ENCODE measurements around the gene FERMT2.
"Not testable (repeated sequence)": the region's sequence is repeated elsewhere in the genome, so short reads cannot be mapped to it uniquely, and the experiment has no call there.

FERMT2 gene

GRCh38 chr14:52922059-52922458 lies 28.8 kb downstream of the FERMT2 start:
- no peak for TF ChIP-seq EZH2phosphoT487 (IDR thresholded peaks at IDR 0.05; ENCODE audit: borderline replicate concordance, low read length)
- no peak for TF ChIP-seq CTCF (IDR thresholded peaks at IDR 0.05; ENCODE audit: low read depth, low read length, poor library complexity, severe bottlenecking)
- Histone ChIP-seq H3K27ac (ENCODE audit: low read depth, low read length) (no peak overlapping the region), H3F3A (ENCODE audit: control insufficient read depth, insufficient read depth) (no peaks in the 10 kb centered on the region), H3K79me2 (ENCODE audit: control insufficient read depth, low read length) (no peaks in the 10 kb centered on the region), H3K4me3 (ENCODE audit: low read length) (no peak overlapping the region), H3K36me3 (ENCODE audit: control insufficient read depth, low read length) (no peaks in the 10 kb centered on the region), H3K9me2 (replicated peaks; ENCODE audit: control insufficient read depth, low read length) (no peaks in the 10 kb centered on the region), H3K4me2 (ENCODE audit: low read length) (no peak overlapping the region), H4K20me1 (ENCODE audit: control insufficient read depth, insufficient read depth, low read depth, low read length) (no peaks in the 10 kb centered on the region), H3K4me1 (ENCODE audit: control insufficient read depth, low read length) (peaks cover 12% of the 10 kb centered on the region), H3K27me3 (ENCODE audit: control insufficient read depth, low read length) (no peaks in the 10 kb centered on the region), H3K9me3 (ENCODE audit: control insufficient read depth, insufficient read depth, low read length) (no peaks in the 10 kb centered on the region)

- H3K9me3 ChIP-seq (ENCODE audit: control insufficient read depth, insufficient read depth, low read length); H3K36me3 ChIP-seq (ENCODE audit: control insufficient read depth, low read length); H3K79me2 ChIP-seq (ENCODE audit: control insufficient read depth, low read length); H3F3A ChIP-seq (ENCODE audit: control insufficient read depth, insufficient read depth); H3K27ac ChIP-seq (ENCODE audit: low read depth, low read length); H3K9me2 ChIP-seq (replicated peaks; ENCODE audit: control insufficient read depth, low read length); H4K20me1 ChIP-seq (ENCODE audit: control insufficient read depth, insufficient read depth, low read depth, low read length); H3K4me2 ChIP-seq (ENCODE audit: low read length); H3K27me3 ChIP-seq (ENCODE audit: control insufficient read depth, low read length); H3K4me3 ChIP-seq (ENCODE audit: low read length): not testable (repeated sequence)
- peaks cover 12% of the 10 kb centered on the region for H3K4me1 ChIP-seq (ENCODE audit: control insufficient read depth, low read length)
Measured at GRCh38 chr14:52920411-52920810, 30.4 kb downstream of the FERMT2 start.

GRCh38 chr14:52919971-52920370 lies 30.9 kb downstream of the FERMT2 start:
- Histone ChIP-seq H3K79me2 (ENCODE audit: control insufficient read depth, low read length) (no peaks in the 10 kb centered on the region), H3K9me2 (replicated peaks; ENCODE audit: control insufficient read depth, low read length) (no peaks in the 10 kb centered on the region), H3K4me3 (ENCODE audit: low read length) (no peak overlapping the region), H4K20me1 (ENCODE audit: control insufficient read depth, insufficient read depth, low read depth, low read length) (no peaks in the 10 kb centered on the region), H3F3A (ENCODE audit: control insufficient read depth, insufficient read depth) (no peaks in the 10 kb centered on the region), H3K4me1 (ENCODE audit: control insufficient read depth, low read length) (peaks cover 12% of the 10 kb centered on the region), H3K27me3 (ENCODE audit: control insufficient read depth, low read length) (no peaks in the 10 kb centered on the region), H3K27ac (ENCODE audit: low read depth, low read length) (no peak overlapping the region), H3K9me3 (ENCODE audit: control insufficient read depth, insufficient read depth, low read length) (no peaks in the 10 kb centered on the region), H3K4me2 (ENCODE audit: low read length) (no peak overlapping the region), H3K36me3 (ENCODE audit: control insufficient read depth, low read length) (no peaks in the 10 kb centered on the region)
- TF ChIP-seq EZH2phosphoT487 (IDR thresholded peaks at IDR 0.05; ENCODE audit: borderline replicate concordance, low read length): no peak
- no peak for TF ChIP-seq CTCF (IDR thresholded peaks at IDR 0.05; ENCODE audit: low read depth, low read length, poor library complexity, severe bottlenecking)

GRCh38 chr14:52918486-52918885 lies 32.4 kb downstream of the FERMT2 start:
- TF ChIP-seq EZH2phosphoT487 (IDR thresholded peaks at IDR 0.05; ENCODE audit: borderline replicate concordance, low read length): no peak
- no peak for TF ChIP-seq CTCF (IDR thresholded peaks at IDR 0.05; ENCODE audit: low read depth, low read length, poor library complexity, severe bottlenecking)
- peaks cover 12% of the 10 kb centered on the region for H3K4me1 ChIP-seq (ENCODE audit: control insufficient read depth, low read length)
- H3K79me2 ChIP-seq (ENCODE audit: control insufficient read depth, low read length): no peaks in the 10 kb centered on the region
- no peaks in the 10 kb centered on the region for H3K36me3 ChIP-seq (ENCODE audit: control insufficient read depth, low read length)
- H3K4me3 ChIP-seq (ENCODE audit: low read length): no peak overlapping the region
- H3K9me3 ChIP-seq (ENCODE audit: control insufficient read depth, insufficient read depth, low read length): no peaks in the 10 kb centered on the region
- no peaks in the 10 kb centered on the region for H3F3A ChIP-seq (ENCODE audit: control insufficient read depth, insufficient read depth)
- no peaks in the 10 kb centered on the region for H3K27me3 ChIP-seq (ENCODE audit: control insufficient read depth, low read length)
- H3K27ac ChIP-seq (ENCODE audit: low read depth, low read length): no peak overlapping the region
- H3K4me2 ChIP-seq (ENCODE audit: low read length): no peak overlapping the region
- H4K20me1 ChIP-seq (ENCODE audit: control insufficient read depth, insufficient read depth, low read depth, low read length): no peaks in the 10 kb centered on the region
- no peaks in the 10 kb centered on the region for H3K9me2 ChIP-seq (replicated peaks; ENCODE audit: control insufficient read depth, low read length)
